GM12878 (cell line): ENCODE measurements around the gene TMEM184C. TPM values are rescaled to one million over a fixed set of nuclear protein-coding genes. Genes with fewer than 3 reads are reported as not detected.

Experiments used
- HDAC2 ChIP-seq: fragments of 200-600 bp; sonication (generic); IDR thresholded peaks from 2 replicates; pipeline ENCODE4 v1.6.1; 2017
- IKZF1 ChIP-seq: fragments of 450-650 bp; conservative IDR thresholded peaks from 2 replicates; pipeline ENCODE4 v1.6.1; 2017; ENCODE audit warnings: antibody characterized with exemption, mild to moderate bottlenecking
- NBN ChIP-seq: fragments of 450-650 bp; IDR thresholded peaks from 2 replicates; pipeline ENCODE4 v1.6.1; 2016
- NFYA ChIP-seq: IDR thresholded peaks from 2 replicates; pipeline ENCODE4 v1.6.1; 2011; ENCODE audit warnings: low read depth, mild to moderate bottlenecking, low read length, improper control_type of control experiment, borderline replicate concordance
- NR2F1 ChIP-seq: fragments of 450-650 bp; conservative IDR thresholded peaks from 2 replicates; pipeline ENCODE4 v1.6.1; 2017; ENCODE audit warnings: mild to moderate bottlenecking
- RELA ChIP-seq: fragments of 450-650 bp; IDR thresholded peaks from 2 replicates; pipeline ENCODE4 v1.8.0; 2014; ENCODE audit warnings: borderline replicate concordance; ENCODE audit not compliant: partially characterized antibody
- RELB ChIP-seq: fragments of 450-650 bp; IDR thresholded peaks from 2 replicates; pipeline ENCODE4 v1.6.1; 2017; ENCODE audit warnings: low read depth, mild to moderate bottlenecking, moderate library complexity
- SPI1 ChIP-seq: IDR thresholded peaks from 2 replicates; pipeline ENCODE4 v1.6.1; 2011; ENCODE audit warnings: low read depth, mild to moderate bottlenecking, low read length, moderate library complexity, borderline replicate concordance; ENCODE audit not compliant: insufficient read depth
- SREBF1 ChIP-seq: IDR thresholded peaks from 2 replicates; pipeline ENCODE4 v1.6.1; 2012; ENCODE audit warnings: mild to moderate bottlenecking, low read length
- SRF ChIP-seq, 2 experiments: IDR thresholded peaks; 2 replicates each; pipeline ENCODE4 v1.6.1; 2011; ENCODE audit warnings: low read depth in 2 of 2, low read length in 2 of 2, mild to moderate bottlenecking in 1 of 2, moderate library complexity in 1 of 2
- USF1 ChIP-seq: IDR thresholded peaks from 2 replicates; pipeline ENCODE4 v1.6.1; 2011; ENCODE audit warnings: borderline replicate concordance, low read depth, mild to moderate bottlenecking, moderate library complexity, mixed read lengths, low read length; ENCODE audit not compliant: insufficient read depth; ENCODE audit errors: extremely low read length
- ZNF384 ChIP-seq: IDR thresholded peaks from 2 replicates; pipeline ENCODE4 v1.6.1; 2012; ENCODE audit warnings: low read depth, mild to moderate bottlenecking, low read length, improper control_type of control experiment, borderline replicate concordance
- polyA plus RNA-seq, 11 experiments: library from polyadenylated mRNA; depleted of rRNA in 4 of 11; unstranded in 6 of 11; stranded (reverse) in 5 of 11; fragments of >200 nt; fragmentation: Nextera tagmentation in 4 of 11; fragmentation: Illumina TruSeq in 1 of 11; extraction: Ambion mirVana in 4 of 11; extraction: Trizol in 1 of 11; gene quantifications; 1 replicate in 1 of 11; 2 replicates in 10 of 11; pipeline versions ENCODE4 v1.2.1 to v1.2.3, GENCODE V29; 2011 to 2016; ENCODE audit warnings: inconsistent platforms in 2 of 11, missing spikeins in 2 of 11, low read depth in 1 of 11
- total RNA-seq, 4 experiments: library from RNA; depleted of rRNA in 3 of 4; stranded (reverse); fragments of >200 nt in 3 of 4; fragmentation: Illumina TruSeq in 1 of 4; extraction: Trizol in 1 of 4; gene quantifications; 2 replicates each; pipeline versions ENCODE4 v1.2.1 to v1.2.3, GENCODE V29; 2013 to 2021
- TF ChIP-seq, protein P1 (sequence below): fragments of 450-650 bp; IDR thresholded peaks from 2 replicates; pipeline ENCODE4 v1.6.1; 2017; ENCODE audit warnings: mild to moderate bottlenecking, moderate library complexity
- TF ChIP-seq, protein P2 (sequence below): fragments of 450-650 bp; conservative IDR thresholded peaks from 2 replicates; pipeline ENCODE4 v1.6.1; 2017; ENCODE audit warnings: mild to moderate bottlenecking, moderate library complexity

The TMEM184C gene
- total and polyA plus RNA-seq, 10 of the 15 experiments (the other 5 are each of a cell fraction or from before 2014, with no cell fraction given): 3.4 to 22.6 (median 18.2) TPM

GRCh38 chr4:147640331-147640730 lies 23.1 kb downstream of the TMEM184C start (continued):
- TF ChIP-seq, protein P1, sequence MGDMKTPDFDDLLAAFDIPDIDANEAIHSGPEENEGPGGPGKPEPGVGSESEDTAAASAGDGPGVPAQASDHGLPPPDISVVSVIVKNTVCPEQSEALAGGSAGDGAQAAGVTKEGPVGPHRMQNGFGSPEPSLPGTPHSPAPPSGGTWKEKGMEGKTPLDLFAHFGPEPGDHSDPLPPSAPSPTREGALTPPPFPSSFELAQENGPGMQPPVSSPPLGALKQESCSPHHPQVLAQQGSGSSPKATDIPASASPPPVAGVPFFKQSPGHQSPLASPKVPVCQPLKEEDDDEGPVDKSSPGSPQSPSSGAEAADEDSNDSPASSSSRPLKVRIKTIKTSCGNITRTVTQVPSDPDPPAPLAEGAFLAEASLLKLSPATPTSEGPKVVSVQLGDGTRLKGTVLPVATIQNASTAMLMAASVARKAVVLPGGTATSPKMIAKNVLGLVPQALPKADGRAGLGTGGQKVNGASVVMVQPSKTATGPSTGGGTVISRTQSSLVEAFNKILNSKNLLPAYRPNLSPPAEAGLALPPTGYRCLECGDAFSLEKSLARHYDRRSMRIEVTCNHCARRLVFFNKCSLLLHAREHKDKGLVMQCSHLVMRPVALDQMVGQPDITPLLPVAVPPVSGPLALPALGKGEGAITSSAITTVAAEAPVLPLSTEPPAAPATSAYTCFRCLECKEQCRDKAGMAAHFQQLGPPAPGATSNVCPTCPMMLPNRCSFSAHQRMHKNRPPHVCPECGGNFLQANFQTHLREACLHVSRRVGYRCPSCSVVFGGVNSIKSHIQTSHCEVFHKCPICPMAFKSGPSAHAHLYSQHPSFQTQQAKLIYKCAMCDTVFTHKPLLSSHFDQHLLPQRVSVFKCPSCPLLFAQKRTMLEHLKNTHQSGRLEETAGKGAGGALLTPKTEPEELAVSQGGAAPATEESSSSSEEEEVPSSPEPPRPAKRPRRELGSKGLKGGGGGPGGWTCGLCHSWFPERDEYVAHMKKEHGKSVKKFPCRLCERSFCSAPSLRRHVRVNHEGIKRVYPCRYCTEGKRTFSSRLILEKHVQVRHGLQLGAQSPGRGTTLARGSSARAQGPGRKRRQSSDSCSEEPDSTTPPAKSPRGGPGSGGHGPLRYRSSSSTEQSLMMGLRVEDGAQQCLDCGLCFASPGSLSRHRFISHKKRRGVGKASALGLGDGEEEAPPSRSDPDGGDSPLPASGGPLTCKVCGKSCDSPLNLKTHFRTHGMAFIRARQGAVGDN: no peak
- TF ChIP-seq ZNF384 (no peak), SRF (IDR thresholded peaks at IDR 0.05; ENCODE audit: low read depth in 2 of 2, low read length in 2 of 2) (no peak), RELB (no peak), NR2F1 (no peak), IKZF1 (no peak), USF1 (no peak), SREBF1 (no peak), NBN (no peak), RELA (no peak), SPI1 (no peak), NFYA (no peak), HDAC2 (no peak)
- TF ChIP-seq, protein P2, sequence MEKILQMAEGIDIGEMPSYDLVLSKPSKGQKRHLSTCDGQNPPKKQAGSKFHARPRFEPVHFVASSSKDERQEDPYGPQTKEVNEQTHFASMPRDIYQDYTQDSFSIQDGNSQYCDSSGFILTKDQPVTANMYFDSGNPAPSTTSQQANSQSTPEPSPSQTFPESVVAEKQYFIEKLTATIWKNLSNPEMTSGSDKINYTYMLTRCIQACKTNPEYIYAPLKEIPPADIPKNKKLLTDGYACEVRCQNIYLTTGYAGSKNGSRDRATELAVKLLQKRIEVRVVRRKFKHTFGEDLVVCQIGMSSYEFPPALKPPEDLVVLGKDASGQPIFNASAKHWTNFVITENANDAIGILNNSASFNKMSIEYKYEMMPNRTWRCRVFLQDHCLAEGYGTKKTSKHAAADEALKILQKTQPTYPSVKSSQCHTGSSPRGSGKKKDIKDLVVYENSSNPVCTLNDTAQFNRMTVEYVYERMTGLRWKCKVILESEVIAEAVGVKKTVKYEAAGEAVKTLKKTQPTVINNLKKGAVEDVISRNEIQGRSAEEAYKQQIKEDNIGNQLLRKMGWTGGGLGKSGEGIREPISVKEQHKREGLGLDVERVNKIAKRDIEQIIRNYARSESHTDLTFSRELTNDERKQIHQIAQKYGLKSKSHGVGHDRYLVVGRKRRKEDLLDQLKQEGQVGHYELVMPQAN: no peak
